Tibial nerve (tissue), 4 donors: Measurements from ENCODE around the gene ADAP1. TPM values are rescaled to one million over a fixed set of nuclear protein-coding genes. Genes with fewer than 3 reads are reported as not detected.

Experiments used
- DNase-seq, 2 donors: peaks; one replicate each; pipeline ENCODE4 v3.0.0-alpha.2; 2019; ENCODE audit warnings: low spot score in 2 of 2
- H3K27ac ChIP-seq, 4 donors: fragments of 200-600 bp; sonication (generic) in 3 of 4; one replicate each; pipeline ENCODE4 v1.5.1; 2017 to 2019; ENCODE audit warnings: mild to moderate bottlenecking in 1 of 4
- H3K27me3 ChIP-seq, 2 donors: fragments of 200-600 bp; sonication (generic) in 1 of 2; one replicate each; pipeline versions ENCODE4 v1.5.1 to v1.6.0; 2017 to 2019
- H3K36me3 ChIP-seq, 3 donors: fragments of 200-600 bp; sonication (generic); one replicate each; pipeline ENCODE4 v1.5.1; 2018 to 2019
- H3K4me1 ChIP-seq, 4 donors: fragments of 200-600 bp; sonication (generic) in 3 of 4; one replicate each; pipeline ENCODE4 v1.5.1; 2017 to 2019
- H3K4me3 ChIP-seq, 4 donors: fragments of 200-600 bp; sonication (generic) in 3 of 4; one replicate each; pipeline ENCODE4 v1.5.1; 2017 to 2019; ENCODE audit warnings: mild to moderate bottlenecking in 1 of 4, moderate library complexity in 1 of 4
- H3K9me3 ChIP-seq, 4 donors: fragments of 200-600 bp; sonication (generic) in 3 of 4; one replicate each; pipeline ENCODE4 v1.5.1; 2017 to 2019
- EP300 ChIP-seq, 2 donors: sonication (generic); formaldehyde crosslinking; IDR thresholded peaks; one replicate each; pipeline ENCODE4 v1.6.1; 2017; ENCODE audit warnings: antibody characterized with exemption in 2 of 2, mild to moderate bottlenecking in 1 of 2
- POLR2A ChIP-seq, 2 donors: fragments of 450-650 bp; IDR thresholded peaks; one replicate each; pipeline ENCODE4 v1.6.1; 2017; ENCODE audit warnings: antibody characterized with exemption in 2 of 2, mild to moderate bottlenecking in 2 of 2, moderate library complexity in 2 of 2
- WGBS, 2 donors: methylation state at CpG; one replicate each; pipeline ENCODE4 v1.1.5; 2018; 5-methylcytosine and 5-hydroxymethylcytosine counted together
- total RNA-seq, 4 donors: library from RNA; depleted of rRNA; stranded (reverse); fragments of >200 nt; gene quantifications; one replicate each; pipeline ENCODE4 v1.1.0, GENCODE V29; 2016
- TF ChIP-seq, protein P1 (sequence below), 5 experiments: fragments of 200-600 bp in 3 of 5; fragments of 450-650 bp in 2 of 5; sonication (generic) in 3 of 5; IDR thresholded peaks; one replicate each; pipeline ENCODE4 v1.5.1; 2016 to 2019; ENCODE audit warnings: antibody characterized with exemption in 5 of 5, mild to moderate bottlenecking in 3 of 5, moderate library complexity in 2 of 5

ADAP1 gene
- total RNA-seq, 4 donors from 2014 or later = 29.3 to 53.0 (median 39.6) TPM

DNA sequence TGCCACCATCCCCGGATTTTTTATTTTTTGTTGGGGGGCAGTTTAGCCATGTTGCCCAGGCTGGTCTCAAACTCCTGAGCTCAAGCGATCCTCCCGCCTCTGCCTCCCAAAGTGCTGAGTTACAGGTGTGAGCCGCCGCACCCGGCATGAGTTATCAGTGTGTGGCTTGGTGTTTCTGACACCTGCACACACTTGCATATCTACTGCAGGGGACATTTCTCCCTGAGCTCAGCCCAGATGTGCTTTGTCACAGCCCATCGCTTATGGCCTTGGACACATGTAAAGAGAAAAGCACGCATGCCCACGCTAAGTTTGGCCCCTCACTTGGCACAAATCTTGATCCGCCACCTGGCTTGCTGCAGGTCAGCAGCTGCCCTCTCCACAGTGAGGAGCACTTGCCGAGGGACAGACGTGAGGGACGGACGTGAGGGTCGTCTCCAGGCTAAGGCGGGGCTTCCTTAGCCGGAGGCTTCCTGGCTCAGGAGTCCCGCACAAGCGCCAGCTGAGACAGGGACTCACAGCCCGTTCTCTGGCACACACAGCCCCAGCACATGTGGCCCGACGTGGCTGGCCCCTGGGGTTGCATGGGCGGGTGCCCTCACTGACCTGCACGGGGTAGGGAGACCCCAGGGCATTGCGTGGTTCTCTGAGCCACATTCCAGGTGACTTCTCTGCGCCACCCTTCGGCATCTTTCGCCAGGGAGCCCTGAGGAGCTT, 40.3 kb upstream of the ADAP1 start:
- DNase-seq = no peak
- 70 to 77% methylated on average over 21 to 28 of the region's 28 CpGs for WGBS, 2 donors
- no peaks in the 10 kb centered on the region for H3K9me3 ChIP-seq
- TF ChIP-seq EP300 (IDR thresholded peaks at IDR 0.05) (no peak), POLR2A (IDR thresholded peaks at IDR 0.05) (no peak)
- TF ChIP-seq, protein P1, sequence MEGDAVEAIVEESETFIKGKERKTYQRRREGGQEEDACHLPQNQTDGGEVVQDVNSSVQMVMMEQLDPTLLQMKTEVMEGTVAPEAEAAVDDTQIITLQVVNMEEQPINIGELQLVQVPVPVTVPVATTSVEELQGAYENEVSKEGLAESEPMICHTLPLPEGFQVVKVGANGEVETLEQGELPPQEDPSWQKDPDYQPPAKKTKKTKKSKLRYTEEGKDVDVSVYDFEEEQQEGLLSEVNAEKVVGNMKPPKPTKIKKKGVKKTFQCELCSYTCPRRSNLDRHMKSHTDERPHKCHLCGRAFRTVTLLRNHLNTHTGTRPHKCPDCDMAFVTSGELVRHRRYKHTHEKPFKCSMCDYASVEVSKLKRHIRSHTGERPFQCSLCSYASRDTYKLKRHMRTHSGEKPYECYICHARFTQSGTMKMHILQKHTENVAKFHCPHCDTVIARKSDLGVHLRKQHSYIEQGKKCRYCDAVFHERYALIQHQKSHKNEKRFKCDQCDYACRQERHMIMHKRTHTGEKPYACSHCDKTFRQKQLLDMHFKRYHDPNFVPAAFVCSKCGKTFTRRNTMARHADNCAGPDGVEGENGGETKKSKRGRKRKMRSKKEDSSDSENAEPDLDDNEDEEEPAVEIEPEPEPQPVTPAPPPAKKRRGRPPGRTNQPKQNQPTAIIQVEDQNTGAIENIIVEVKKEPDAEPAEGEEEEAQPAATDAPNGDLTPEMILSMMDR (IDR thresholded peaks at IDR 0.05) = no peak
- no peak overlapping the region for H3K4me3 ChIP-seq
- peaks cover 0 to 4% of the 10 kb centered on the region in 2 donors for H3K27me3 ChIP-seq
- peaks cover 0 to 68% (median 19%) of the 10 kb centered on the region in 4 donors for H3K4me1 ChIP-seq
- H3K27ac ChIP-seq = peak overlapping the region in 3 of 4 donors; percentile 64 to 84 (median 81)
- H3K36me3 ChIP-seq = peaks cover 0 to 36% (median 0%) of the 10 kb centered on the region in 3 donors

DNA sequence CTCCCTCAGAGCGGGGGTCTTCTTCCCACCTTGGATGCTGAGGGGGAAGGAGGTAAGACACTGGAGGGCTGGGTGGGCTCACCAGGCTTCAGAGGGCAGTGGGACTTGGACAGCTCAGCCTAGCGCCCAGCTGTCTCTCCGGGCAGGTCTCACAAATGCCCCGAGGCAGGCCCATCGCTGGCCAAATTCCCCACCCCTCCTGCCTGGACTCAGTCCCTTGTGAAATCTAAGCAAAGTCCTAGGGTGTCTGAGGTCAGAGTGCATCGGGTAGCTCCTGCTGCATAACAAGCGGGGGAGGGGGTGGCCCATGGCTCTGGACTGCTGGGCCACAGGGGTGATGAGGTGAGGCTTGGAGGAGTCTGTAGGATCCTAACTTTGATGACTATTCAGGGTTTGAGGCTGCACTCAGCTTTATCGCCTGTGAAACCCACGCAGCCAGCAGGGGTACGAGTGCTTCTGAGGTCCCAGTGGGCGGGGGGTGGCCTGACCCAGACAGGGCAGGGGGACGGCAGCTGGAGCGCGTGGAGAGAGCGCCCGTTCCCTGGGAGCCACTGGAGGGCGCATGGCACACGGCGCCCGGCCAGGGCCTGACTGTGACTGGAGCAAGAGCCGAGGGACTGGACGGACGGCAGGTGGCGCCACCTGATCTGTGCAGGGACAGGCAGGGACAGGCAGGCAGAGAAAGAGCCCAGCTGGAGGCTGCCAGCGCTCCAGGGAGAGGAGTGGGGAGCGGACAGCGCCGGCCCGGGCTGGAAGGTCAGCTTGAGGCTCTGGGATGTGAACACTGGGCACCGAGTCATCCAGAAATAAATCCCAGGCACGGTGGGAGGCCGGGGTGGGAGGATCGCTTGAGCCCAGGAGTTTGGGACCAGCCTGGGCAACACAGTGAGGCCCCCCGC, 38.5 kb upstream of the ADAP1 start:
- 5 to 27% methylated on average over 27 to 28 of the region's 34 CpGs for WGBS, 2 donors
- peaks cover 0 to 33% (median 0%) of the 10 kb centered on the region in 3 donors for H3K36me3 ChIP-seq
- no peak overlapping the region for H3K4me3 ChIP-seq
- DNase-seq = peak; percentile 92 to 93
- H3K9me3 ChIP-seq = no peaks in the 10 kb centered on the region
- H3K27ac ChIP-seq = peak overlapping the region; percentile 33 to 84 (median 56)
- TF ChIP-seq POLR2A (IDR thresholded peaks at IDR 0.05) (peak in 1 of 2 donors; percentile 31), EP300 (IDR thresholded peaks at IDR 0.05) (peak; percentile 21 to 84)
- TF ChIP-seq, protein P1 (IDR thresholded peaks at IDR 0.05) = peak; percentile 99 to 100 (median 100)
- peaks cover 0 to 18% of the 10 kb centered on the region in 2 donors for H3K27me3 ChIP-seq
- peaks cover 0 to 75% (median 24%) of the 10 kb centered on the region in 4 donors for H3K4me1 ChIP-seq

GRCh38 chr7:991729-992656, 37.5 kb upstream of the ADAP1 start:
- no peak overlapping the region for H3K4me3 ChIP-seq
- peaks cover 0 to 24% (median 0%) of the 10 kb centered on the region in 3 donors for H3K36me3 ChIP-seq
- peaks cover 0 to 27% of the 10 kb centered on the region in 2 donors for H3K27me3 ChIP-seq
- peaks cover 0 to 69% (median 16%) of the 10 kb centered on the region in 4 donors for H3K4me1 ChIP-seq
- H3K27ac ChIP-seq = peak overlapping the region in 1 of 4 donors; percentile 84
- no peak for TF ChIP-seq POLR2A (IDR thresholded peaks at IDR 0.05)
- TF ChIP-seq EP300 (IDR thresholded peaks at IDR 0.05) = no peak
- TF ChIP-seq, protein P1 (IDR thresholded peaks at IDR 0.05) = no peak
- H3K9me3 ChIP-seq = no peaks in the 10 kb centered on the region
- no peak for DNase-seq
- WGBS, 2 donors = 53 to 55% methylated on average over 30 to 32 of the region's 34 CpGs

- H3K27me3 ChIP-seq = peaks cover 0 to 34% of the 10 kb centered on the region in 2 donors
- DNase-seq = no peak
- TF ChIP-seq EP300 (IDR thresholded peaks at IDR 0.05) (no peak), POLR2A (IDR thresholded peaks at IDR 0.05) (no peak)
- TF ChIP-seq, protein P1 (IDR thresholded peaks at IDR 0.05) = no peak
- WGBS, 2 donors = 55% methylated on average over 25 to 28 of the region's 35 CpGs
- H3K4me3 ChIP-seq = no peak overlapping the region
- peaks cover 0 to 15% (median 0%) of the 10 kb centered on the region in 3 donors for H3K36me3 ChIP-seq
- peaks cover 0 to 64% (median 16%) of the 10 kb centered on the region in 4 donors for H3K4me1 ChIP-seq
- peak overlapping the region in 1 of 4 donors; percentile 84 for H3K27ac ChIP-seq
- H3K9me3 ChIP-seq = no peaks in the 10 kb centered on the region
These were observed 36.7 kb upstream of the ADAP1 start for GRCh38 chr7:990933-991728.
